RWPE2 (cell line): ENCODE data around the gene ENSA.

ENCODE experiments used
- ATAC-seq: fragments of 200-7000 bp; cut with Tn5 transposase; 3 replicates; pipeline ENCODE4 v1.9.1; 2021; ENCODE audit warnings: low read depth
- DNase-seq: peaks from one replicate; pipeline ENCODE4 v3.0.0-alpha.2; 2020; ENCODE audit warnings: low spot score
- H3K27ac ChIP-seq: fragments of 450-650 bp; 2 replicates; pipeline ENCODE4 v1.5.1; 2017; ENCODE audit warnings: mild to moderate bottlenecking; ENCODE audit not compliant: poor library complexity, severe bottlenecking
- H3K27me3 ChIP-seq: fragments of 250-450 bp; sonication (Bioruptor Pico); 2 replicates; pipeline ENCODE4 v1.5.1; 2021; ENCODE audit warnings: mild to moderate bottlenecking, moderate library complexity; ENCODE audit not compliant: insufficient read depth, poor library complexity, severe bottlenecking
- H3K36me3 ChIP-seq: fragments of 250-450 bp; sonication (Bioruptor Pico); 2 replicates; pipeline ENCODE4 v1.5.1; 2020; ENCODE audit warnings: low read depth, mild to moderate bottlenecking, moderate library complexity
- H3K4me1 ChIP-seq: fragments of 250-450 bp; sonication (Bioruptor Pico); 2 replicates; pipeline ENCODE4 v1.5.1; 2021; ENCODE audit warnings: mild to moderate bottlenecking, moderate library complexity; ENCODE audit not compliant: insufficient read depth, poor library complexity, severe bottlenecking
- H3K4me3 ChIP-seq: fragments of 250-450 bp; sonication (Bioruptor Pico); 2 replicates; pipeline ENCODE4 v1.5.1; 2021; ENCODE audit warnings: mild to moderate bottlenecking, moderate library complexity; ENCODE audit not compliant: severe bottlenecking
- H3K9me3 ChIP-seq: fragments of 250-450 bp; sonication (Bioruptor Pico); 2 replicates; pipeline ENCODE4 v1.5.1; 2021; ENCODE audit warnings: mild to moderate bottlenecking, moderate library complexity; ENCODE audit not compliant: severe bottlenecking
- CTCF ChIP-seq: fragments of 450-650 bp; IDR thresholded peaks from one replicate; pipeline ENCODE4 v1.5.1; 2017; ENCODE audit warnings: mild to moderate bottlenecking, moderate library complexity; ENCODE audit not compliant: poor library complexity, severe bottlenecking

The ENSA gene

DNA sequence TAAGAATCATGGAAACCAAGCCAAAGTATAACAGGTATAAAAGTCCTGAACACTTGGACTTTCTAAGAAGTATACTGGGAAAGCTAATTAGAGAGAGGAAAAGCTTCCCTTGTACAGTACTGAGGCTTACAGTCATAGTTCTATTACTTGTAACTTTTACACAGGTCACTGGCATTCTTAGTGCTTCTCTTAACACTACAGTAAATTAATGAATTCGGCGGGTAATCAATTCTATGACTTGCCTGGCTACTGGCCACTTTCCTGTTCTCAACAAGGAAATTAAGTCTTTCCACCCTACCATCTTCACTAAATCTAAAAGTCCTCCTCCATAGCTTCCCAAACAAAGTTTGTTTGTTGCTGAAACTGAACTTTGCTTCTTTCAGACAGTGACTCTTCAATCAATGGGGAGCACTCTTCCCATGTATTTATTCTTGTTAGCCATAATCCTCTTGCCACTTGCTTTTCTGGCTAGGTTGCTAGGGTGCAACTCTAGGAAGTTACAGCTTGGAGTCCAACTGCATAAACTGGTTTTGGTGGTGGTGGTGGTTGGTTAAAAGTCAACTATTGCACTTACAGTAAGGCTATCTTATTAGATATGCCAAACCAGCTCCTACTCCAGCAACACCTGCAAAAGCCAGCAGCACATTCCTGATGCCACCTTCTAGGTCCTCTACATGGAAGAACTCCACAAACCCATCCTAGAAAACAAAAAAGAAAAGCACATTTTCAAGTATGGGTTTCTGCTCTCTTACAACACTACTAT is 52.4 kb downstream of the ENSA start:
- no peaks in the 10 kb centered on the region for H3K9me3 ChIP-seq
- H3K4me1 ChIP-seq: peaks cover 44% of the 10 kb centered on the region
- peaks cover 69% of the 10 kb centered on the region for H3K36me3 ChIP-seq
- peak overlapping the region; percentile 73 for H3K4me3 ChIP-seq
- H3K27ac ChIP-seq: peak overlapping the region; percentile 100
- TF ChIP-seq CTCF: no peak
- ATAC-seq (no peak), DNase-seq (no peak)
- no peaks in the 10 kb centered on the region for H3K27me3 ChIP-seq

DNA sequence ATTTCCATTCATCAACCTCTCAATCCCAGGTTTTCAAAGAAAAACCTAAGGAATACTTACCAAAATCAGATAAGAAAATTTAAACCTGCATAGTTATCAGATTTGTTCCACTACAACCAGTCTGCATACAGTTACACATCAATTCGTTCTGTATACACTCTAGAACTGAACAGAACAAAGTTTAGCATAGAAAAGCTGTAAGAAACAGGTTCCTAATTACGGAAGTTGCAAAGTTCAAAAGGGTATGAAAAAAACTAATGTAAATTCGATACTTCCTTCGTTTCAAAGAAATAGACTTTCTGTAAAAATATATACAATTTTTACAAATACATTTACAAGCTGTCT is 53.1 kb downstream of the ENSA start:
- Histone ChIP-seq H3K4me3 (peak overlapping the region; percentile 73), H3K27ac (peak overlapping the region; percentile 100), H3K9me3 (no peaks in the 10 kb centered on the region), H3K4me1 (peaks cover 44% of the 10 kb centered on the region), H3K36me3 (peaks cover 69% of the 10 kb centered on the region), H3K27me3 (no peaks in the 10 kb centered on the region)
- DNase-seq (no peak), ATAC-seq (no peak)
- no peak for TF ChIP-seq CTCF

DNA sequence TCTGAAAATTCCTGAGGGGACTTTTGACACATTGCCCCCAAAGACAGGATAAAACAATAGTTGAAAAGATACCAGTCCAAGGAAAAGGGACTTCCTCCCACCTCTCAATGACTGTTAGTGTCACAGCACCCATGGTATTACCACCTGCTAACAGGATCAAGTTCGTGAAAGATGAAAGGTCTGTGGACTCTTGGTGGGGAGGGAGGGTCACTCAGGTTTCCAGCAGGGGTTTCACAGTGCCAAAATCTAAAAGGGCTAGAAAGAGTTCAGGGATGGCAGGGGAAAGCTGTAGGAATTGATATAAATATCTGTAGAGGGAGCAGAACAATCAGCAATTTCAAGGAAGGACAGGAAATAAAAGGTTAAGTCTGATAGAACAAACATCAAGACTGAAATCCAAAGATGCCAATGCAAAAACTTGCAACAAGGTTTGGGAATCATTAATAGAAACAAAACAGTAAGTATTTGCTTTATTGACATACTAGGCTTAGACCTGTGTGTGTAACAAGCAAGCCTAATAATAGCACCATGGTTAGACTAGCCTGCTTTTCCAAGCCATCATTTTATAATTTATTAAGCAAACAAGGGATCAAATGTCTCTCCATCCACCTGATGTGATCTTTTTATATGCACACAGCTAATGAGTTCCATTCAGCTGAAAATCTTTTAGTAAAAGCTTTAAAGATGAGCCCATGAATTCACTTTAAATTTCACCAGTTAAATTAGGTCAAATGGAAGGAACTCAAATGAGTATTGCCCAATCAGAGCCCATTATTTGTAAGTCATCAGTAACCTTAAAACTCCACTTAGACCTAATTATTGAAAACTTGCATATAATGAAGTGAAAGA is 53.7 kb downstream of the ENSA start:
- H3K36me3 ChIP-seq: peaks cover 69% of the 10 kb centered on the region
- no peaks in the 10 kb centered on the region for H3K27me3 ChIP-seq
- no peak for ATAC-seq
- H3K27ac ChIP-seq: peak overlapping the region; percentile 100
- peak overlapping the region; percentile 73 for H3K4me3 ChIP-seq
- H3K4me1 ChIP-seq: peaks cover 40% of the 10 kb centered on the region
- no peaks in the 10 kb centered on the region for H3K9me3 ChIP-seq
- DNase-seq: no peak
- TF ChIP-seq CTCF: no peak

DNA sequence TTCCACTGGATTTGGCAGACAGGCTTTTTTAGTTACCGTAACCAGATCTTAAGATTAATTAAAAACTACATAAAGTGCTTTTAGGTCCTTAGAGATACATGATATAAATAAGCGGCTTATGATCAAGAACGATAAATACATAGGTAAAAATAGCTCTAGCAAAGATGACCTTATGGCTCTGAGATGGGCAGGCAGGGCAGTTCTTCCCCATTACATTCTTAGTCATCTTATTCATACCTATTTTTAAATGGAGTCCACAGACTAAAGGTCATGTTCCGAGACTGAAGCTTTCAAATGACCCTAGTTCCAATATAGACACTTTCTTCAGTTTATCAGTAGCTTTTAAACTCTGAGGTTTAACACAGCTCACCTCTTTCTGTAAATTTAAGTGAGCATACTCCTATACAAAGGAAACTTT is 54.3 kb downstream of the ENSA start:
- Histone ChIP-seq H3K36me3 (peaks cover 69% of the 10 kb centered on the region), H3K4me3 (peak overlapping the region; percentile 73), H3K27ac (peak overlapping the region; percentile 100), H3K9me3 (no peaks in the 10 kb centered on the region), H3K4me1 (peaks cover 40% of the 10 kb centered on the region), H3K27me3 (no peaks in the 10 kb centered on the region)
- ATAC-seq (no peak), DNase-seq (no peak)
- no peak for TF ChIP-seq CTCF
